Keratinocyte (primary cell): ENCODE data around the gene NDNF. TPM values are rescaled to one million over a fixed set of nuclear protein-coding genes. Genes with fewer than 3 reads are reported as not detected.

ENCODE experiments used
- DNase-seq: peaks from one replicate; pipeline ENCODE4 v3.0.0-alpha.2; 2011; ENCODE audit warnings: low read depth, missing footprints, low spot score
- FAIRE-seq: peaks from 2 replicates; lab custom pipeline; 2011; peaks lifted over from hg19 to GRCh38; lab: Jason Lieb, UNC
- H2AFZ ChIP-seq: 2 replicates; pipeline ENCODE4 v1.6.0; 2012; ENCODE audit warnings: low read length, control low read depth, inconsistent platforms; ENCODE audit not compliant: control insufficient read depth
- H3K27ac ChIP-seq: 2 replicates; pipeline ENCODE4 v1.5.1; 2011; ENCODE audit warnings: low read length; ENCODE audit not compliant: control insufficient read depth, insufficient read depth
- H3K27me3 ChIP-seq: 3 replicates; pipeline ENCODE4 v1.6.0; 2011; ENCODE audit warnings: low read length; ENCODE audit not compliant: control insufficient read depth, insufficient read depth; ENCODE audit errors: extremely low read depth
- H3K36me3 ChIP-seq, 2 experiments: 2 replicates in 1 of 2; 3 replicates in 1 of 2; pipeline ENCODE4 v1.5.1; 2011; ENCODE audit warnings: low read length in 2 of 2, mild to moderate bottlenecking in 1 of 2; ENCODE audit not compliant: control insufficient read depth in 2 of 2, insufficient read depth in 2 of 2; ENCODE audit errors: extremely low read depth in 1 of 2
- H3K4me1 ChIP-seq: 3 replicates; pipeline ENCODE4 v1.5.1; 2011; ENCODE audit warnings: low read length; ENCODE audit not compliant: control insufficient read depth, insufficient read depth; ENCODE audit errors: extremely low read depth
- H3K4me2 ChIP-seq: 3 replicates; pipeline ENCODE4 v1.6.0; 2011; ENCODE audit warnings: low read depth, low read length; ENCODE audit not compliant: control insufficient read depth, insufficient read depth; ENCODE audit errors: extremely low read depth
- H3K4me3 ChIP-seq, 3 experiments: fragments of 200-600 bp in 1 of 3; sonication (generic) in 1 of 3; 2 replicates in 2 of 3; 3 replicates in 1 of 3; pipeline ENCODE4 v1.5.1; 2011 to 2016; ENCODE audit warnings: low read length in 3 of 3, mild to moderate bottlenecking in 3 of 3, control low read depth in 2 of 3, inconsistent platforms in 1 of 3, low read depth in 1 of 3, mixed read lengths in 1 of 3, mixed run types in 1 of 3, moderate library complexity in 1 of 3; ENCODE audit not compliant: control insufficient read depth in 2 of 3, insufficient read depth in 2 of 3; ENCODE audit errors: extremely low read depth in 1 of 3
- H3K79me2 ChIP-seq: 2 replicates; pipeline ENCODE4 v1.6.0; 2012; ENCODE audit warnings: low read length; ENCODE audit not compliant: control insufficient read depth, insufficient read depth
- H3K9ac ChIP-seq: 3 replicates; pipeline ENCODE4 v1.6.0; 2011; ENCODE audit warnings: low read length; ENCODE audit not compliant: control insufficient read depth, insufficient read depth; ENCODE audit errors: extremely low read depth
- H3K9me1 ChIP-seq: 3 replicates; pipeline ENCODE4 v1.6.0; 2011; ENCODE audit warnings: low read length; ENCODE audit not compliant: control insufficient read depth, insufficient read depth; ENCODE audit errors: extremely low read depth
- H3K9me3 ChIP-seq: 2 replicates; pipeline ENCODE4 v1.5.1; 2012; ENCODE audit warnings: low read depth, low read length; ENCODE audit not compliant: control insufficient read depth
- H4K20me1 ChIP-seq: 3 replicates; pipeline ENCODE4 v1.6.0; 2011; ENCODE audit warnings: low read length; ENCODE audit not compliant: control insufficient read depth, insufficient read depth; ENCODE audit errors: extremely low read depth
- EZH2 ChIP-seq: IDR thresholded peaks from one replicate; pipeline ENCODE4 v1.6.1; 2012; ENCODE audit warnings: inconsistent platforms, mild to moderate bottlenecking, low read length, moderate library complexity
- dilution Hi-C: fragments of 300-500 bp; cut with MboI; formaldehyde crosslinking; loops from one replicate; pipeline ENCODE4 v1.7.0; 2020; ENCODE audit warnings: low sequenced_read_pairs; ENCODE audit not compliant: extremely low pct_ligation_motif_present
- polyA minus RNA-seq, 3 experiments: library from RNA; depleted of rRNA, polyadenylated mRNA; stranded (reverse); fragments of >200 nt; gene quantifications; 1 replicate in 1 of 3; 2 replicates in 1 of 3; 3 replicates in 1 of 3; pipeline ENCODE4 v1.2.3, GENCODE V29; 2011
- polyA plus RNA-seq, 5 experiments: library from polyadenylated mRNA; depleted of rRNA in 3 of 5; stranded (reverse) in 3 of 5; stranded (forward) in 1 of 5; unstranded in 1 of 5; fragments of >200 nt; gene quantifications; 1 replicate in 1 of 5; 2 replicates in 3 of 5; 3 replicates in 1 of 5; pipeline versions ENCODE4 v1.2.1 to v1.2.3, GENCODE V29; 2011 to 2012; ENCODE audit warnings: missing spikeins in 2 of 5, low read depth in 1 of 5, low replicate concordance in 1 of 5
- TF ChIP-seq, protein P1 (sequence below), 3 experiments: IDR thresholded peaks in 1 of 3; conservative IDR thresholded peaks in 1 of 3; optimal IDR thresholded peaks in 1 of 3; 2 replicates in 2 of 3; 3 replicates in 1 of 3; pipeline versions ENCODE3 to v1.5.1; 2011; ENCODE audit warnings: low read length in 3 of 3, mild to moderate bottlenecking in 3 of 3, moderate library complexity in 2 of 3, control low read depth in 1 of 3, inconsistent platforms in 1 of 3; ENCODE audit not compliant: insufficient read depth in 2 of 3; ENCODE audit errors: extremely low read depth in 1 of 3

The NDNF gene, protein sequence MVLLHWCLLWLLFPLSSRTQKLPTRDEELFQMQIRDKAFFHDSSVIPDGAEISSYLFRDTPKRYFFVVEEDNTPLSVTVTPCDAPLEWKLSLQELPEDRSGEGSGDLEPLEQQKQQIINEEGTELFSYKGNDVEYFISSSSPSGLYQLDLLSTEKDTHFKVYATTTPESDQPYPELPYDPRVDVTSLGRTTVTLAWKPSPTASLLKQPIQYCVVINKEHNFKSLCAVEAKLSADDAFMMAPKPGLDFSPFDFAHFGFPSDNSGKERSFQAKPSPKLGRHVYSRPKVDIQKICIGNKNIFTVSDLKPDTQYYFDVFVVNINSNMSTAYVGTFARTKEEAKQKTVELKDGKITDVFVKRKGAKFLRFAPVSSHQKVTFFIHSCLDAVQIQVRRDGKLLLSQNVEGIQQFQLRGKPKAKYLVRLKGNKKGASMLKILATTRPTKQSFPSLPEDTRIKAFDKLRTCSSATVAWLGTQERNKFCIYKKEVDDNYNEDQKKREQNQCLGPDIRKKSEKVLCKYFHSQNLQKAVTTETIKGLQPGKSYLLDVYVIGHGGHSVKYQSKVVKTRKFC
- polyA plus RNA-seq (not detected in 3 replicates), polyA minus RNA-seq (not detected in 3 replicates)
- not detected for polyA plus RNA-seq (2011; ENCODE audit: low read depth)
- polyA plus RNA-seq (2011; cell fraction: cytosol; rRNA removed): not detected in 2 replicates
- polyA plus RNA-seq (2011; cell fraction: nucleus; rRNA removed): 0.08 and 0.16 TPM in 2 replicates
- not detected in 2 replicates for polyA plus RNA-seq (2012; ENCODE audit: low replicate concordance)
- not detected for polyA minus RNA-seq (2011; cell fraction: cytosol; rRNA and poly(A)+ RNA removed)
- not detected in 2 replicates for polyA minus RNA-seq (2011; cell fraction: nucleus; rRNA and poly(A)+ RNA removed)

DNA sequence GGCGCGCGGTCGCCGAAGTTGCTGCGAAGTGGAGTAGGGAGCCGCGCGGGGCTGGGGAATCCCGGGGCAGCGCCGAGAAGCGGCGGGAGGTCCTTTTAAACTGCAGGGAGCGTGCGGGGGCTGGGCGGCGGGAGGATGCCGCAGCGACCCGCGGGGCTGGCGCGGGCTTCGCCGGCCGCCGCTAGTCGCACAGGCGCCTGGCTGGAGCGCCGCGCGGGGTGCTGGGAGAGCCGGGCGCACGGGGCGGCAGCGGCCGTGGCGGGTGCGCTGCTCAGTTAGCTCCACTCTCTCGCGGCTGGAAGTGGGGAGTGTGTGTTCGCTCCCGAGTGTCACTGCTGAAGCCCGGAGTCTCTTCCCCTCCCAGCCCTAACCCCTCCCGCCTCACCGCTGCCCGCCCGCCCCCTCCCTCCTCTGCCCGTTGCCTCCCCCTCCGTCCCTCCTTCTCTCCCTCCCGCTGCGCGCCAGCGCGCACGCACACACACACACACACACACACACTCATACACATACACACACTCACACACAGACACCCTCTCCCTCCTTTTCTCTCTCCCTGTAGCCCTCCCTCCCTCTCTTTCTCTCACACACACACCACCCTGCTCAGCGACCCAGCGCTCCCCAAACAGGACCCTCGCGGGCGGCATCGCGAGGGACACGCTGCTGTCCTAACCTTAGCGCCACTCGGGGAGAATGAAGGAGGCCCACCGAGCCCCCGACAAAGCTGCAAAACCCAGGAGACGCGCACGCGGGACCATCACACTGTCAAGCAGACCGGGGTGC is at the start of gene NDNF:
NDNF (minus strand) TSS at position 312 of the 780 bp plus-strand sequence. CDS start 26,698 bp downstream, outside the sequence.
- Histone ChIP-seq H3K9me3 (no peaks in the 10 kb centered on the region), H3K4me2 (peak within 1 kb of the TSS; percentile 30), H3K27me3 (peaks cover 55% of the 10 kb centered on the region), H3K9ac (no peak within 1 kb of the TSS), H3K4me1 (peaks cover 8% of the 10 kb centered on the region), H2AFZ (no peak within 1 kb of the TSS), H3K4me3 (peak within 1 kb of the TSS; percentile 10 to 45 (median 31)), H3K36me3 (no peaks in the 10 kb centered on the region), H3K79me2 (no peaks in the 10 kb centered on the region), H3K27ac (no peak within 1 kb of the TSS), H3K9me1 (no peaks in the 10 kb centered on the region), H4K20me1 (no peaks in the 10 kb centered on the region)
- dilution Hi-C loops: no loop called here
- FAIRE-seq (no peak), DNase-seq (no peak)
- TF ChIP-seq, protein P1, sequence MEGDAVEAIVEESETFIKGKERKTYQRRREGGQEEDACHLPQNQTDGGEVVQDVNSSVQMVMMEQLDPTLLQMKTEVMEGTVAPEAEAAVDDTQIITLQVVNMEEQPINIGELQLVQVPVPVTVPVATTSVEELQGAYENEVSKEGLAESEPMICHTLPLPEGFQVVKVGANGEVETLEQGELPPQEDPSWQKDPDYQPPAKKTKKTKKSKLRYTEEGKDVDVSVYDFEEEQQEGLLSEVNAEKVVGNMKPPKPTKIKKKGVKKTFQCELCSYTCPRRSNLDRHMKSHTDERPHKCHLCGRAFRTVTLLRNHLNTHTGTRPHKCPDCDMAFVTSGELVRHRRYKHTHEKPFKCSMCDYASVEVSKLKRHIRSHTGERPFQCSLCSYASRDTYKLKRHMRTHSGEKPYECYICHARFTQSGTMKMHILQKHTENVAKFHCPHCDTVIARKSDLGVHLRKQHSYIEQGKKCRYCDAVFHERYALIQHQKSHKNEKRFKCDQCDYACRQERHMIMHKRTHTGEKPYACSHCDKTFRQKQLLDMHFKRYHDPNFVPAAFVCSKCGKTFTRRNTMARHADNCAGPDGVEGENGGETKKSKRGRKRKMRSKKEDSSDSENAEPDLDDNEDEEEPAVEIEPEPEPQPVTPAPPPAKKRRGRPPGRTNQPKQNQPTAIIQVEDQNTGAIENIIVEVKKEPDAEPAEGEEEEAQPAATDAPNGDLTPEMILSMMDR (optimal IDR thresholded peaks at IDR 0.05 in 1 of 3, IDR thresholded peaks at IDR 0.05 in 1 of 3, conservative IDR thresholded peaks at IDR 0.05 in 1 of 3; ENCODE audit: extremely low read depth in 1 of 3, insufficient read depth in 2 of 3, low read length in 3 of 3): no peak
- TF ChIP-seq EZH2: peak; percentile 95

DNA sequence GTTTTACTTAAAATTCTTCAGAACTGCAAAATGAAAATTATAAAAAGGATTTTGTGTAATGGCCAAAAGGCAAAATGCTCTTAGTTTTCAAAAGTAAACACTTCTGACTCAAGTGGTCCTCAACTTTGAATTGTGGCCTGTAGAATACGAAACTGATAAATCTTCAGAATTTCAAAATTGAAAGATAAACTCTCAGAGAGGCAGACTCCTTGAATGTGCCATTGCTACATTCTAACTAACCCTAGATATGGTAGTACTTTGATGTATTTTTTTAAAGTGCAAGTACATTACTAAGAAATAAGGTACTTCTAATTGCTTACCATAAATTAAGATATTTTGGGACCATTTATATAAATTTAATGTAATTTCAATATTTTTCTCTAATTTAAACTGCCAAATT is 47.4 kb upstream of the NDNF start:
- no peaks in the 10 kb centered on the region for H4K20me1 ChIP-seq
- H3K4me1 ChIP-seq: no peaks in the 10 kb centered on the region
- H3K27me3 ChIP-seq: no peaks in the 10 kb centered on the region
- TF ChIP-seq, protein P1 (optimal IDR thresholded peaks at IDR 0.05 in 1 of 3, IDR thresholded peaks at IDR 0.05 in 1 of 3, conservative IDR thresholded peaks at IDR 0.05 in 1 of 3; ENCODE audit: extremely low read depth in 1 of 3, insufficient read depth in 2 of 3, low read length in 3 of 3): no peak
- no peak for TF ChIP-seq EZH2
- no peaks in the 10 kb centered on the region for H3K9me1 ChIP-seq
- no peaks in the 10 kb centered on the region for H3K79me2 ChIP-seq
- dilution Hi-C loops: no loop called here
- no peak overlapping the region for H3K27ac ChIP-seq
- no peaks in the 10 kb centered on the region for H3K36me3 ChIP-seq
- no peak for FAIRE-seq
- no peaks in the 10 kb centered on the region for H3K9me3 ChIP-seq
- H3K4me2 ChIP-seq: no peak overlapping the region
- no peak overlapping the region for H3K9ac ChIP-seq
- no peak for DNase-seq
- no peak overlapping the region for H2AFZ ChIP-seq
- no peak overlapping the region for H3K4me3 ChIP-seq
